HG02678 (cell line): ENCODE results near the gene PSMC3.

Experiments used
- ATAC-seq: cut with Tn5 transposase; IDR thresholded peaks from one replicate; pipeline ENCODE4 v1.9.1; 2021; ENCODE audit warnings: mild to moderate bottlenecking, moderate library complexity; ENCODE audit not compliant: unreplicated experiment

Gene PSMC3

DNA sequence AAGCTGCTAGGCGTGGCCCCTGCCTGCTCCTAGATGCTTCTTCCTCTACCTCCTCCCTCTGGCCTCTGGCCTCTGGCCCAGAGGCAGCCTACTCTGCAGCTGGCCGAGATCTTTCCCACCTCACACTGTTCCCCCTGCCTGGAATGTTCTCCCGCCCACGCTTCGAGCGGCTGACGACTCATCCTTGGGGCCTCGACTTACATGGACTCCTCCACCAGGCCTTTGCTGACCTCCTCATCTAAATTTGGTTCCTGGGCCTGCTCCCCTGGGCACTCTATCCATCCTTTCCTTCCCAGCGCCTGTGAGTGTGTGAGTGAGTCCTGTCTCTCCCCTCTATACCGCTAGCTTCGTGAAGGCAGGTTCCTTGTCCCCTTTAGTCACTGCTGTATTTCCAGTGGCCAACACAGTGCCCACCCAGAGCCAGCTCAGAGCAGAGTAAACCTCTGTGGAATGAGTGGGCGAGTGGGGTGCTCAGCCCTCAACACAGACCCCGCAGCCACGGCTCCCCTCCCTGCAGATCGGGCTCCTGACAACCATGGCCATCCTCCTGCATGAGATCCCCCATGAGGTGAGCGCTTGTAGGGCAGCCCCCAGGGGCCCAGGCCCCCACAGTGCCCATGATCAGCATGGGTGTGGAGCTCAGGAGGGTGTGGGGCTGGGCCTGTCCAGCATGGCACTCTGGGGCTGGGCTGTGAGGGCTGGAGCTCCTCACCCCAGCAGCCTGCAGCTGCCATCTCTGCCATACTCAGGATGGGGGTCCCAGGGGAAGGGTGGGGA lies 12.1 kb downstream of the PSMC3 start:
- ATAC-seq = no peak

- no peak for ATAC-seq
Observed at GRCh38 chr11:47413351-47413750, 12.9 kb downstream of the PSMC3 start.

DNA sequence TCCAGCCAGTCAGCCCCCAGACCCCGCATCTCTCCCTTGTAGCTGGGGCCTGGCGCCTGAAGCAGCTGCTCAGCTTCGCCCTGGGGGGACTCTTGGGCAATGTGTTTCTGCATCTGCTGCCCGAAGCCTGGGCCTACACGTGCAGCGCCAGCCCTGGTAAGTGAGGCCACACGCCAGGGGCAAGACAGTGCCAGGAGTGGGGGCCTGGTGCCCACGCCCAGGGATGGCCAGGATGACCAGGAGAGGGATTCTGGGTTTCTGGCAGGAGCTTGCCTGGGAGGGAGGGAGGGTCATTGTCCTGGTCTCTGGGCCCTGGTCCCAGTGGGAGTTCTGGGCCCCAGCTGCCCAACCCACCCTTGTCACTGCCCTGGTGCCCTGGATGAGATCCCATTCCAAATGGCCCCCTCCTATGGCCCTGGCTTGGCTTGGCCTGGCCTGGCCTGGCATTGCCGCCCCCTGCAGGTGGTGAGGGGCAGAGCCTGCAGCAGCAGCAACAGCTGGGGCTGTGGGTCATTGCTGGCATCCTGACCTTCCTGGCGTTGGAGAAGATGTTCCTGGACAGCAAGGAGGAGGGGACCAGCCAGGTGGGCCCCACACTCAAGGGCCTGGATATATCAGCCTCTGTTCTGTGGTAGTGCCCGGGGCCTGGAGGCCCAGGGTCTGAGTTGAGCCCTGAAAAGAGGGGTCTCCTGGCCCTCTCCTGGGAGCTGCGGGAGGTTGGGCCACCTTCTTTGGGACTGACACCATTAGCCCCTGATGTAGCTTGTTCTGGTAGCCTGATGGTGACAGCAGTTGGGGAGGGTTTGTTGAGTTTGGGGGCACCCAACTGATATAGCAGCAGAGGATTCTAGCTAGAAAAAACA lies 14.1 kb downstream of the PSMC3 start:
- ATAC-seq = no peak

DNA sequence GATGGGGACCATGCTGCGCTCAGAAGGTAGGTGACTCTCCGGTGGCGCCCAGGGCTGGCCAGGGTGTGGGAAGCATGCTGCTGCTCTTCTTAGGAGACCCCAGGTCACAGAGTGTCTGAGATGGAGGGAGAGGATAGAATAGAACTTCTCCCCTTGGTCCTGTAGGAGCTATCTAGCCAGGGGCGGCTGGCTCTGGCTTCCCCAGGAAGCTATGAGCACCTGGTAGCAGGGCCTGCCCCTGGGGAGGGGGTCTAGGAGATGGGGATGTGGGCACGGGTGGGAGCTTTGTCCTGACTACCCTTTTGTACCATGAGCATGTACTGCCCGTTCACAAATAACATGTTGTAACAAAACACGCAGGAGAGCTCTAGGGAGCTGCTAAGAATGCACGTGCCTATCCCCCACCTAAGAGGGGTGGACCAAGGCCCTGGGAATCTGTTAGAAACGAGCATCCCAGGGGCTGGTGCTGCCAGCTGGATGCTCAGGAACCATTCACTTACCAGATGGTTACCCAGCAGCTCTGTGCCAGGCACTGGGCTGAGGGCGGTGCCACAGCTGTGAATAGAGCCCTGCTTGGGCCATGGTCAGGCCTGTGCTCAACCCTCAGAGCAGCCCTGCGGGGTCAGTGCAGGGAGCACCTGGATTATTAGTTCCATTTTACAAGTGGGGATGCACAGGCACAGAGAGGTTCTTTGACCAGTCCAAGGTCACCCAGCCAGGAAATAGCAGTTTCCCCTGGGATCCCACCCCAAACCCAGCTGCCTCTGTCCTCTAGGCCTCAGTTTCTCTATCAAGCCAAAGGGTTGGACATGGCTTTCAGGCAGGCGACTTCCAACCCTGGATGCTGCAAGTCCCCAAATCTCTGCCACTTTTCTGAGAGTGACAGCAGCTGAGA lies 15.6 kb downstream of the PSMC3 start:
- no peak for ATAC-seq

- ATAC-seq = no peak
Observed at GRCh38 chr11:47409440-47410369, 16.5 kb downstream of the PSMC3 start.

DNA sequence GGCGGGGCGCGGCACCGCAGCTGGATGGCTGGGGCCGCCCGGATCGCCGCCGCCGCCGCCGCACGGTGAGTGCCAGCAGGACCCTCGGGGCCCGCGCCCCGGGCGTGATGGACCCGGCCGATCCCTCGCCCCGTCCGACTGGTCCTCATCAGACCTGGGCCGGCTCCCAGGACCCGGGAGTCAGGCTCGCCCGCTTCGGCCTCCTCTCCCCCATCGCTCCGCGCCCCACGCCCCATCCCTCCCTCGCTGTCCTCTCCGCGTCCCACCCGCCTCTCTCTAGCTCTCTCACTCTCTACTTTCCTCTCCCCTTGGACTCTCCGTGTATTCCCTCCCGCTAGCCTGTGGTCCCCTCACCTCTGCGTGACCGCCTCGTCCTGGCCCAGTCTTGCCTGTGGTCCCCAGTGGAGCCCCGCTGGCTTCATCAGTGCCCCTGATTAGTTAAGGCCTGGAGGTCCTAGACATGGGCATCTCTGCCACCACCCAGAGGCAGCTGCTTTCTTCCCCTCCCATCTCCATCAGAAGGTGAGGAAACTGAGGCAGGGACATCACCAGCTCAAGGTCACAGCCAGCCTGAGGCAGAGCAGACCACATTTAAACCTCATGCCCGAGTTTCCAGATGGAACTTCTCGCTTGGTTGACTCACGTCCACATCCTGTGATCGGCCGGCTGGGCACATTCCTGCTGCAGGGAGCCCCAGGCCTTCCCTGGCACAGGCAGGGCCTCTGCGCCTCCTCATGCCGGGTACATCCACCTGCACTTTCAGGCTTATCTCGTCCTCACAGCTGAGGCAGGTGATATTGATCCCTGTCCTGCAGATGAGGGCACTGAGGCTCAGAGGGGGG lies 17.4 kb downstream of the PSMC3 start:
- peak; percentile 11 for ATAC-seq

DNA sequence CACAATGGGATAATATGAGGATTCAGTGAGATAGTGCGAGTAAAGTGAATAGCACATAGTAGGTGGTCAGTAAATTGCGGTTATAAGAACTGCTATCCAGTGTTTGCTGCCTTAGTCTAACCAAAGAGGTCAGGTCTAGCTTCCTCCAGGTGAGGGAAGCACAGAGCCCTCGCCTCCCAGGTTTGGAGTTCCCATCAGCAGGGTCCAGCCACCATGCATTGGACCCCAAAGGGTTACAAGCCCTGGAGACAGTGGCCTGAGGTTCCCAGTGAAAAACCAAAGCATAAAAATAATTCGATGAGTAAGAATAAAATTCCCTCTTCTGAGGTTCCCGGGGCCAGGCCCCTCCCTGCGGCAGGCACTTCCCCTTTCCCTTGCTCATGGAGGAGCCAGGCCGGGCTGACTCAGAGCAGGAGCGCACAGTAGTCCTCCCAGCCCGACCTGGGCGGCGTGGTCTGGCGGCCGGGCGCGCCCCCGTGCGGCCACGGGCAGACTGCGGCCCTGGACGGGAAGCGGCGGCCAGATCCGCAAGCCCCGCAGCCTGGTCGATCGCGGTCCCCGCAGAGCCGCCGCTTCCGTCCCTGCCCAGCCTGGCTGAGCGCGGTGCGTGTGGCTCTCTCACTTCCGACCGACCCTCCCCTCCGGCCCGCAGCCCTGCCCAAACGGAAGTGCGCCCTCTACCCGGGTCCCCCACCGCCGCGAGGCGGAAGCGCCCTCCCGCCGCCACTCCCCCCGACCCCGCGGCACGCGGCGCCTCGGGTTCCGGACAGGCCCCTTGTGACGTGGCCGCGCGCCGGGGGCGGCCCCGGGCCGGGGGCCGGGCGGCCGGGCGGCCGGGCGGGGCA lies 18.3 kb downstream of the PSMC3 start, which contains the start of gene SLC39A13:
Gene SLC39A13, plus strand, starts transcription at position 845 of the 845 bp plus-strand sequence. CDS start 1,505 bp downstream, outside the sequence.
- ATAC-seq = peak; percentile 80

GRCh38 chr11:47406896-47407745 lies 19.1 kb downstream of the PSMC3 start:
- ATAC-seq = no peak

GRCh38 chr11:47403571-47403970 lies 22.7 kb downstream of the PSMC3 start:
- ATAC-seq = no peak

DNA sequence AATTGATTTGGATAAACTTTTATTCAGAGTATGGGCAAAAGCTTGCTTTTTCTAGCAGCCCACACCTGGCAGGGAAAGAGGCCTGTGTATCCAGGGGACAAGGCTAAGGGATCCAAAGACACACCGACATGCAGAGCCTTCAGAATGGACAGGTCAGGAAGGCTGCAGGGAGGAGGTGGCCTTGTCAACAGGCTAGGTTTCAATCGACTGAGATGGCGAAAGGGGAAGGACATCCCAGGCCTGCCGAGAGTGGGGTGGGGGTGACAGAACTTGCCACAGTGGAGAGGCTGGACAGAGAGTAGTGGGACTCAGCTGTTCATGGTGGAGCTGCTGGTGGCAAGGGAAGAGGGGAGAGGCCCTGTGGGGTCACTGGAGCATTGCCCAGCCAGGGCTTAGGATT lies 23.1 kb downstream of the PSMC3 start:
- no peak for ATAC-seq

GRCh38 chr11:47400768-47401279 lies 25.4 kb downstream of the PSMC3 start:
- peak; percentile 71 for ATAC-seq

- ATAC-seq = peak; percentile 53
Observed at GRCh38 chr11:47399860-47400767, 26.1 kb downstream of the PSMC3 start.

DNA sequence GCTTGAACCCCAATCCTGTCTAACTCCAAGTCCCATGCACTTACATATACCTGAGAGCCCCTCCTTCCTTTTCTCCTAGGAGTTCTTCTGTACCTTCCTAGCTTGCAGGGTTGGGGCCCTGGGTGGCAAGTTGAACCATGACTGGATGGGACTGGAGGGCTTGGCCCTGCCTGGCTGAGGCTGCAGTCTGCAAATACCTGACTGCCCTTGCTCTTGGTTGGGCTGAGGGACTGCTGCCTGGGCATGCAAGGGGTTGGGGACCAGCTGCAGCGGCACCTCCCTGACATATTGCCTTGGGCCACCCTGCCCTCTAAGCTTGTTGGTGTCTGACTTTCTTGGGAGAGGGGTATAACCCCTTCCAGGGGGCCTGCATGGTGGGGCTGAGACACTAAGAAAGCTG lies 27.7 kb downstream of the PSMC3 start:
- no peak for ATAC-seq

DNA sequence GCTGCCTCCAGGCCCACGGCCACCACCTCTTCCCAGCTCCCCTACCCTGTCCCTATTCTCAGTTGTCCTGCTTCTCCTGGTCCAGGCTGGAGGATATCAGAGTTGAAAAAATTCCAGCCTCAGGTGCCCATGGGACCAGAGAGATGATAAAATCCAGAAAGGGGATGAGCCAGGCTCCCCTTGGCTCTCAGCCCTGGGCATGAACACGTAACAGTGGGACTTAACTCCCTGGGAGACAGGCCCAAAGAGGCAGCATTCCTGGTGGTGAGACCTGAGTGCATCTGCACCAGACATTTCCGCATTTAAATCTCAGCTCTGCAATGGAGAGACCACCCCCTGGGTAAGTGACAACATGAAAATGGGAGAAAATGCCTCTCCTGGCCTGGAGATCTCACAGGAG lies 28.2 kb downstream of the PSMC3 start:
- ATAC-seq = no peak

GRCh38 chr11:47396049-47396320 lies 30.3 kb downstream of the PSMC3 start:
- ATAC-seq = no peak
